PC-9 (cell line): ENCODE data around the gene IRF7. TPM values are rescaled to one million over a fixed set of nuclear protein-coding genes. Genes with fewer than 3 reads are reported as not detected.
A peak's percentile ranks its signal among the peaks of the same experiment; 100 is the strongest.

Experiments used
- BruUV-seq: library from RNA; stranded (reverse); fragments of 400-500 nt; replicated peaks from 2 replicates; lab custom pipeline; 2021; lab: Mats Ljungman, UMichigan
- CTCF ChIA-PET: fragments of 300-600 bp; sonication (Branson Sonifier 250); formaldehyde crosslinking; loops from one replicate; lab custom pipeline; 2022; ENCODE audit warnings: antibody characterized with exemption; lab: Charles Lee
- POLR2A ChIA-PET: fragments of 300-600 bp; sonication (Branson Sonifier 250); formaldehyde crosslinking; loops from one replicate; lab custom pipeline; 2022; ENCODE audit warnings: antibody characterized with exemption; ENCODE audit not compliant: unreplicated experiment; lab: Charles Lee
- DNase-seq, 2 experiments: peaks; one replicate each; pipeline versions ENCODE4 v3.0.0 to v3.0.0-alpha.2; 2015 to 2022; ENCODE audit warnings: mixed read lengths in 1 of 2
- H2AFZ ChIP-seq: fragments of 200-600 bp; sonication (generic); 2 replicates; pipeline ENCODE4 v1.8.1; 2017; ENCODE audit warnings: antibody characterized with exemption
- H3F3A ChIP-seq: fragments of 200-600 bp; sonication (generic); 2 replicates; pipeline ENCODE4 v1.8.1; 2017; ENCODE audit warnings: antibody characterized with exemption, mild to moderate bottlenecking, low read depth; ENCODE audit not compliant: insufficient read depth
- H3K27ac ChIP-seq: fragments of 200-600 bp; sonication (generic); 2 replicates; pipeline ENCODE4 v1.6.1; 2016; ENCODE audit warnings: mixed run types
- H3K27me3 ChIP-seq: fragments of 200-600 bp; sonication (generic); 2 replicates; pipeline ENCODE4 v1.6.1; 2016; ENCODE audit warnings: low read depth, mixed run types; ENCODE audit not compliant: insufficient read depth
- H3K36me3 ChIP-seq: fragments of 200-600 bp; sonication (generic); 2 replicates; pipeline ENCODE4 v1.6.1; 2016; ENCODE audit warnings: low read depth, mixed run types
- H3K4me1 ChIP-seq: fragments of 200-600 bp; sonication (generic); replicated peaks from 2 replicates; pipeline ENCODE4 v1.6.1; 2016; ENCODE audit warnings: mixed run types; ENCODE audit not compliant: insufficient read depth
- H3K4me2 ChIP-seq: fragments of 200-600 bp; sonication (generic); 2 replicates; pipeline ENCODE4 v1.6.1; 2017; ENCODE audit warnings: mixed run types
- H3K4me3 ChIP-seq: fragments of 200-600 bp; sonication (generic); 2 replicates; pipeline ENCODE4 v1.6.1; 2016; ENCODE audit warnings: mixed run types
- H3K79me2 ChIP-seq: fragments of 200-600 bp; sonication (generic); 2 replicates; pipeline ENCODE4 v1.6.1; 2017; ENCODE audit warnings: low read depth, mixed run types
- H3K9me2 ChIP-seq: fragments of 200-600 bp; sonication (generic); 2 replicates; pipeline ENCODE4 v1.8.1; 2017; ENCODE audit warnings: mild to moderate bottlenecking; ENCODE audit not compliant: insufficient read depth
- H3K9me3 ChIP-seq: fragments of 200-600 bp; sonication (generic); 2 replicates; pipeline ENCODE4 v1.8.1; 2016; ENCODE audit warnings: low read depth; ENCODE audit not compliant: insufficient read depth
- H4K20me1 ChIP-seq: fragments of 200-600 bp; sonication (generic); 2 replicates; pipeline ENCODE4 v1.8.1; 2017; ENCODE audit not compliant: insufficient read depth
- CTCF ChIP-seq: fragments of 200-600 bp; sonication (generic); conservative IDR thresholded peaks from 2 replicates; pipeline ENCODE4 v1.6.1; 2017; ENCODE audit warnings: mixed run types, antibody characterized with exemption, mild to moderate bottlenecking, moderate library complexity
- EZH2 ChIP-seq: fragments of 200-600 bp; sonication (generic); IDR thresholded peaks from 2 replicates; pipeline ENCODE4 v1.8.0; 2017; ENCODE audit warnings: antibody characterized with exemption, low read depth
- intact Hi-C: fragments of 100-400 bp; cut with micrococcal nuclease; formaldehyde crosslinking; loops from one replicate; pipeline ENCODE4 v1.10.0; 2022; ENCODE audit not compliant: unreplicated experiment
- total RNA-seq: library from RNA; stranded (reverse); gene quantifications from 2 replicates; pipeline ENCODE4 v1.2.3, GENCODE V29; 2021

IRF7 gene
- total RNA-seq, 1 experiment from 2014 or later = 10.7 TPM

- no peaks in the 10 kb centered on the region for H3K9me3 ChIP-seq
- no peak overlapping the region for H3K4me2 ChIP-seq
- BruUV-seq = no TSS peak
- H3K79me2 ChIP-seq = no peaks in the 10 kb centered on the region
- ChIA-PET POLR2A (no interaction called here), CTCF (no interaction called here)
- no peaks in the 10 kb centered on the region for H3K4me1 ChIP-seq
- no peaks in the 10 kb centered on the region for H4K20me1 ChIP-seq
- H3F3A ChIP-seq = peaks cover 3% of the 10 kb centered on the region; the same call in 1 of the 2 replicates
- H3K36me3 ChIP-seq = no peaks in the 10 kb centered on the region
- intact Hi-C loops = no loop called here
- DNase-seq = no peak
- H3K27ac ChIP-seq = no peak overlapping the region
- H2AFZ ChIP-seq = no peak overlapping the region
- H3K27me3 ChIP-seq = no peaks in the 10 kb centered on the region
- no peak for TF ChIP-seq CTCF
- TF ChIP-seq EZH2 = no peak
- H3K4me3 ChIP-seq = no peak overlapping the region
- H3K9me2 ChIP-seq = no peaks in the 10 kb centered on the region
Observed at GRCh38 chr11:625636-626268, 10.0 kb upstream of the IRF7 start.

- H3K4me3 ChIP-seq = no peak within 1 kb of the TSS
- H3K9me2 ChIP-seq = no peaks in the 10 kb centered on the region
- DNase-seq = no peak
- intact Hi-C loops = no loop called here
- H3K4me2 ChIP-seq = no peak within 1 kb of the TSS
- H3F3A ChIP-seq = peaks cover 3% of the 10 kb centered on the region; the same call in 1 of the 2 replicates
- ChIA-PET CTCF (no interaction called here), POLR2A (no interaction called here)
- no peaks in the 10 kb centered on the region for H4K20me1 ChIP-seq
- no peaks in the 10 kb centered on the region for H3K79me2 ChIP-seq
- no peaks in the 10 kb centered on the region for H3K9me3 ChIP-seq
- BruUV-seq = no TSS peak
- H3K36me3 ChIP-seq = no peaks in the 10 kb centered on the region
- H3K27ac ChIP-seq = no peak within 1 kb of the TSS
- no peak within 1 kb of the TSS for H2AFZ ChIP-seq
- TF ChIP-seq EZH2 (no peak), CTCF (no peak)
- no peaks in the 10 kb centered on the region for H3K27me3 ChIP-seq
- H3K4me1 ChIP-seq = no peaks in the 10 kb centered on the region
Observed at GRCh38 chr11:624705-625635, 9.2 kb upstream of the IRF7 start, which contains the start of gene CDHR5. Gene CDHR5 (minus strand): TSS chr11:624955. CDS start chr11:624902, 53 bp downstream.

- no TSS peak for BruUV-seq
- Histone ChIP-seq H3K36me3 (no peaks in the 10 kb centered on the region), H3K27ac (no peak overlapping the region), H3K27me3 (no peaks in the 10 kb centered on the region), H3K9me3 (no peaks in the 10 kb centered on the region), H3F3A (peaks cover 3% of the 10 kb centered on the region; the same call in 1 of the 2 replicates), H4K20me1 (no peaks in the 10 kb centered on the region), H2AFZ (no peak overlapping the region), H3K4me1 (no peaks in the 10 kb centered on the region), H3K79me2 (no peaks in the 10 kb centered on the region), H3K4me2 (no peak overlapping the region), H3K4me3 (no peak overlapping the region), H3K9me2 (no peaks in the 10 kb centered on the region)
- ChIA-PET CTCF (no interaction called here), POLR2A (no interaction called here)
- intact Hi-C loops = no loop called here
- DNase-seq = peak in 1 of 2 experiments; percentile 49
- TF ChIP-seq EZH2 (no peak), CTCF (no peak)
Observed at GRCh38 chr11:623999-624704, 8.4 kb upstream of the IRF7 start.
